Tibial nerve (tissue), 4 donors: ENCODE results near the gene FASLG.

Experiments
- CTCF ChIP-seq, 5 experiments: fragments of 200-600 bp in 3 of 5; fragments of 450-650 bp in 2 of 5; sonication (generic) in 3 of 5; IDR thresholded peaks; one replicate each; pipeline ENCODE4 v1.5.1; 2016 to 2019; ENCODE audit warnings: antibody characterized with exemption in 5 of 5, mild to moderate bottlenecking in 3 of 5, moderate library complexity in 2 of 5
- EP300 ChIP-seq, 2 donors: sonication (generic); formaldehyde crosslinking; IDR thresholded peaks; one replicate each; pipeline ENCODE4 v1.6.1; 2017; ENCODE audit warnings: antibody characterized with exemption in 2 of 2, mild to moderate bottlenecking in 1 of 2

GRCh38 chr1:172670316-172670715, 11.4 kb downstream of the FASLG start:
- TF ChIP-seq EP300 (IDR thresholded peaks at IDR 0.05), result no peak
- no peak for TF ChIP-seq CTCF (IDR thresholded peaks at IDR 0.05)
